ENCODE results near the gene ZNF593OS. TPM values are rescaled to one million over a fixed set of nuclear protein-coding genes. Genes with fewer than 3 reads are reported as not detected.

ZNF593OS gene
- total RNA-seq, 1 donor from 2014 or later = not detected

DNA sequence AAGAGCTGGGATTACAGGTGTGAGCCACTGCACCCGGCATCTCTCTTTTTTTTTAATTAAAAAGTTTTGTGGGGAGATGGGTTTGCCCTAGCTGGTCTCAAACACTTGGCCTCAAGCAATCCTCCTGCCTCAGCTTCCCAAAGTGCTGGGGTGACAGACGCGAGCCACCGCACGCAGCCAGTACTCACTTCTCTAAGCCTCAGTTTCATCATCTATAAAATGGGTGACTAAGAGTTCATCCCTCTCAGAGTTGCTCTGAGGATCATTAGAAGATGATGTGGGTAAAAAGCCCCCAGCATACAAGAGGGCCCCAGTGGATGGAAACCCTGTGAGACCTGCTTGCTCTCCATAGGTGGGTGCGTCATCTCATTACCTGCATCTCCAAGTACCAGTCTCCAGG, 16.2 kb upstream of the ZNF593OS start:
- DNase-seq = no peak
- ATAC-seq = no peak
- intact Hi-C loops (cut with micrococcal nuclease) = no loop called here

DNA sequence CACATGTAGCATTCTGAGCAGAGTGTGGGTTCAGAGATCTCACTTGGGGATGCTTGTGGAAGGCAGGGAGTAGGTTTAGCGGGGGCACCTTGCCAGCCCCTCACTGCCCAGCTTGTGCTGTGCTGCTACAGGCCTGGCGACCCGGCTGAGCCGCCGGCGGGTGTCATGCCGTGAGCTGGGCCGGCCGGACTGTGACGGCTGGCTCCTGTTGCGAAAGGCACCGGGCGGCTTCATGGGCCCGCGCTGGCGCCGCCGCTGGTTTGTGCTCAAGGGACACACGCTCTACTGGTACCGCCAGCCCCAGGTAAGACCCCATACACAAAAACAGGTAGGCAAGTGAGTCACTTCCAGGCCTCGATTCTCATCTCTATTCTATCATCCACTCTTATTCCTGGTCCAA, 13.3 kb upstream of the ZNF593OS start:
- DNase-seq (no peak), ATAC-seq (no peak)
- intact Hi-C loops (cut with micrococcal nuclease) = no loop called here

DNA sequence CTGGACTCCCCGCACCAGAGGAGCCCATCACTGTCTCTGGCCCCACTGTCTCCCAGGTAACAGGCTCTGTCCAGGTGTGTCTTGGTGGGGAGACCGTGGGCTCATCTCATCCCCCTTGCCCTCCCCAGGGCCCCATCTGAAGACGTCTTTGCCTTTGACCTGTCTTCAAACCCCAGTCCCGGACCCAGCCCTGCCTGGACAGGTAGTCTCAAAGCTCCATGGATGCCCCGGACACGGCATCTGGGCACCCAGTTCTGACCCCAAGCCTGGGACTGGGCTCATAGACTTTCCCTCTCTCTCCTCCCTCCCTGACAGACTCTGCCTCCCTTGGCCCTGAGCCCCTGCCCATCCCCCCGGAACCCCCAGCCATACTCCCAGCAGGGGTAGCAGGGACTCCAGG, 12.5 kb upstream of the ZNF593OS start:
- DNase-seq = no peak
- intact Hi-C loops (cut with micrococcal nuclease) = no loop called here
- ATAC-seq = no peak

DNA sequence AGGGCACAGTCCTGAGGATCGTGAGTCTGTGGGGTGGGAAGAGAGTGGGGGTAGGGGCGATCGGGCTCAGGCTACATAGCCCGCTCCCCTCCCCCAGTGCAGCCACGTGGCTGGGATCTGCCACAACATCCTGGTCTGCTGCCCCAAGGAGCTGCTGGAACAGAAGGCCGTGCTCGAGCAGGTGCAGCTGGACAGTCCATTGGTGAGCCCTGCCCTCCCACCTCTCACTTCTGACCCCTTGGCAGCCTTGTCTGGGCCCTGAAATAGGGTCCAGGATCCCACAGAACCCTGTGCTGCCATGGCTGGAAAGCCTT, 10.7 kb upstream of the ZNF593OS start:
- no peak for DNase-seq
- ATAC-seq = no peak
- intact Hi-C loops (cut with micrococcal nuclease) = no loop called here

DNA sequence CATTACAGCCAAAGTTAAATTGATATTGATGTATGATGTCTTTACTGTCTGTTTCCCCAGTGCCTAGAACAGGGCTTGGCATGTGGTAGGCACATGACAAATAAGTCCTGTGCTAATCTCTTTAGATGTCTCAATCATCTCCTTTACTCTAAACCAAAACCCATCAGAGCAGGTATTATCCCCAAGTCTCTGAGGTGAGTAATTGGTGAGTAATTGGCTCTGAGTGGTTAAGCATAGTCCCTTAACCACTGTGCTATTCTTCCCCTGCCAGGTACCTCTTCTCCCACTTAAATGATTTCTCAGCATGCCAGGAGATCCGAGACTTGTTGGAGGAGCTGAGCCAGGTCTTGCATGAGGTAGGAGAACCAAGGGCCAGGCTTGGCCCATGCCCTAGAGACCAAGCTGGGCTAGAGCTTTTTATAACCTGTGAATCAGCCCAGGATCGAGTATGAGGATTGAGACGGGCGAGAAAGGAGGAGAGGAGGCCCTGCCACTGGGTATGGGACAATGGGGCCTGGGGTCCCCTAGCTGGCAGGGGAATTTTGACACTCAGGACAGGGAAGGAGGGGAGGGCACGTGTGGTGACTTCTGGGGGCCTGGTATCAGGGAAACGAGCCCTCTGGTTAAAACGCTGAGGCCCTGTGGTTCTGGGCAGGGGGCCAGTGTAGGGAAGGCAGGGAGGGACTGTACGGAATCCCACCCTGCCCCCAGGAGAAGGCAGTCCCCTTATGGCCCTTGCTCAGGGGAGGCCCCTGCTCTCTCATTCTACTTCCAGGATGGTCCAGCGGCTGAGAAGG, 10.2 kb upstream of the ZNF593OS start:
- DNase-seq (no peak), ATAC-seq (peak; percentile 75)
- intact Hi-C loops (cut with micrococcal nuclease) = no loop called here

DNA sequence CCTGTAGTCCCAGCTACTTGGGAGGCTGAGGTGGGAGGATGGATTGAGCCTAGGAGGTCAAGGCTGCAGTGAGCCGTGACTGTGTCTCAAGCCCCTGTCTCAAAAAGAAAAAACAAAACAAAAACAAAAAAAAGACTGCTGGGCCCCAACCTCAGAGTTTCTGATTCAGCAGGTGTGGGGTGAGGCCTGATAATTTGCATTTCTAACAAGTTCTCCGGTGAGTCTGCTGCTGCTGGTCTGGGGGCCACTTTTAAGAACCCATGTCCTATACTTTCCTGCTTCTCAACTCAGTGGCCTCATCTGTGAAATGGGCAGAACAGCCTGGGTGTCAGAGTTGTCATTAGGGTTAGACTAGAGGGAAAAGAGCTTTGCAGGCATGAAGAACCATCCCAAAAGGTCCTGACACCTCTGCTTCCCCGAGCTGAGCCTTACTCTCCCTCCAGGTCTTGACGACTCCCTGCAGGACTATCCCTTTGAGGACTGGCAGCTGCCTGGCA, 8.4 kb upstream of the ZNF593OS start:
- intact Hi-C loops (cut with micrococcal nuclease) = no loop called here

DNA sequence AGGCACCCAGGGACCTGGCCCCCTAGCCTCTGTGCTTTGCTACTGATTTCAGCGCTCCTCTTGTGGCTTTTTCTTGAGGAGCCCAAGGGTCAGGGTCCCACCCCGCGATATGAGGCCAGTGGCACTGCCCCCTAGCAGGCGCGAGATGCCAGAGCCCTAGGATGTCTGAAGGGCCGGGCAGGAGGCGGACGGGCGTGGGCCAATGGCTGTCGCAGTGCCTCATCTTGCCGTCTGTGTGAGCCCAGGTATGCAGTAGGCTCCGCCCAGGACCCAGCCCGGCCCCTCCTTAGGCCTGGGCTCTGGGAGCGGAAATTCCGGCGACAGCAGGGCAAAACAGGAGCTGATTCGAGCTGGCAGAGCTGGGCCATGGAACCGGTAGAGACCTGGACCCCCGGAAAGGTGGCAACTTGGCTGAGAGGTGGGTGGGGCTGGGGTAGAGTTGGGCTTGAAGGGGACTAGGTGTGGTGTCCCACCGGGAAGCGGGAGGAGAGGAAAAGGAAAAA, 5.6 kb upstream of the ZNF593OS start, which contains the start of gene CNKSR1:
Gene CNKSR1 (plus strand): TSS at position 310 of the 503 bp plus-strand sequence. CDS start 57 bp downstream, at position 367.
- ATAC-seq (no peak), DNase-seq (no peak)
- intact Hi-C loops (cut with micrococcal nuclease) = no loop called here

More for the DNA sequence above, 8.4 kb upstream of the ZNF593OS start:
- DNase-seq (no peak), ATAC-seq (no peak)

DNA sequence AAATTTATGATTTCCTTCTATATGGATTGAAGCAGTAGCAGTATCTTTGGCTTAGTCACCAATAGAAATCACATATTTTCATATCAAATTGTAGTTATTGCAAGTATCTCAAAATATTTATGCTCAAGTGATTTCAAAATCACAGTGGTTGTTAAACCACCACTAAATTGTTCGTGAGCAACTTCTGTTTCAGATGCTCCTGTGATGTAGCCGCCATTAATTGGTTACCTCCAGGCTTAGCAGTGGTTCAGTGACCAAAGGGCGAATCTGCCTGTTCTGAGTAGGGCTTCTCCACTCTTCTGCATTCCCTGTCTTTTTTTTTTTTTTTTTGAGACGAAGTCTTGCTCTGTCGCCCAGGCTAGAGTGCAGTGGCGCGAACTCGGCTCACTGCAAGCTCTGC, 3.7 kb upstream of the ZNF593OS start:
- intact Hi-C loops (cut with micrococcal nuclease) = no loop called here
- DNase-seq = no peak
- no peak for ATAC-seq

DNA sequence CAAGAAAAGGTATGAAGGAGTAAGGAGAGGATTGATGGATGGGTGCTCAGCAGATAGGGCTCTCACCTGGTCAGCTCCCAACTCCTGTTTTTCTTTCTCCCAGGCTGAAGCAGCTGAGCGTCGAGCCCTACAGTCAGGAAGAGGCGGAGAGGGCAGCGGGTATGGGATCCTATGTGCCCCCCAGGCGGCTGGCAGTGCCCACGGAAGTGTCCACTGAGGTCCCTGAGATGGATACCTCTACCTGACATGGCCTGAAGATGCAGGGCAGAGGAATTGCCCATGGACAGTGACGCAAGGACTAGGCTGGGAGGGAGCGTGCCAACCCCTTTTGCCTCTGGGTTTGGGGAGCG, 1.2 kb downstream of the ZNF593OS start:
- intact Hi-C loops (cut with micrococcal nuclease) = no loop called here
- ATAC-seq (no peak), DNase-seq (no peak)

DNA sequence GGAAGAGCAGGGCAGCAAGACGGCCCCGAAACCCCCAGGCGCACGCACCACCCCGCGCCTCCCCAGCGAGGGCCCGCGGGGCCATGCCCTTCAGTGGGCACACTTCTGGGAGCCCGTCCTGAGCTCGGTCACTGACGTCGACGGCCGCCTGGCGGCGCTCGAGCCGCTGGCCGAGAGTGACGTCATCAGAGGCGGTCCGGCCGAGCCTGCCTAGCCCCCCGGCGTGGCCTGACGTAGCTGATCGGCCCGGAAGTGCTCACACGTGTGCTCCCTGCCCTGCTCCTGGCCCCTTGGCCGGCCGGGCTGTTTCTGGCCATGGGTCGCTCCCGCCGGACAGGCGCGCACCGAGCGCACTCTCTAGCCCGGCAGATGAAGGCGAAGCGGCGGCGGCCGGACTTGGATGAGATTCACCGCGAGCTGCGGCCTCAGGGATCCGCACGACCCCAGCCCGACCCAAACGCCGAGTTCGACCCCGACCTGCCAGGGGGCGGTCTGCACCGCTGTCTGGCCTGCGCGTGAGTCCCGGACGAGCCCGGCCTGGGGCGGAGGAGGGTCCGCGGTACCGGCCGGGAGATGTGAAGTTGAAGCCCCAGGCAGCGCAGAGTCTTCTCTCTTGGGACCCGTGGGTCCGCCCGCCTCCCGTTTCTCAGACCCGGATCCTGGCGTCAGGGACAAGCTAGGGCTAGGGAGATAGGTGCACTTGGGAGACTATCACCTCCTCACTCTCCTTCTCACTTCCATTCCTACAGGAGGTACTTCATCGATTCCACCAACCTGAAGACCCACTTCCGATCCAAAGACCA, 1.8 kb downstream of the ZNF593OS start, which contains the start of gene ZNF593:
Gene ZNF593 (plus strand): TSS at position 240 of the 803 bp plus-strand sequence. CDS start 76 bp downstream, at position 316.
- intact Hi-C loops (cut with micrococcal nuclease) = loop anchor here (10.0 kb wide), 1 partner anchor 65 kb away; no protein-coding TSS in a partner anchor
- peak; percentile 96 for DNase-seq
- ATAC-seq = peak; percentile 96

DNA sequence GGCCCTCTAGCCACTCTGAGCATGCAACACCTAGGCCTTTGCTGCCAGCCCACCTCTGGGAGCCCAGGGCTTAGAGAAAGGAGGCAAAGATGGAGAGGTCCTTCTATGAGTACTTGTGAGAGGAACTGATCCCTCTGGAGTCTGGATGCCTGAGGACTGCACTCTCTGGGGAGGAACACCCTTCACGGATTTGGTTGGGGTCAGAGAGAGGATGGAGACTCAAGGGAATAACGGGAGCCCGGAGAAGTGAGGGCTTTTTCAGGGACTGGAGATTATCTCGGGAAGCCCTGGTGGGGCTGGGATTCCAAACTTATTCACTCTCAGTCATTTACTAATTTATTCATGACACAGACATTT, 2.5 kb downstream of the ZNF593OS start:
- DNase-seq (no peak), ATAC-seq (no peak)
- intact Hi-C loops (cut with micrococcal nuclease) = loop anchor here (10.0 kb wide), 1 partner anchor 64 kb away; no protein-coding TSS in a partner anchor

DNA sequence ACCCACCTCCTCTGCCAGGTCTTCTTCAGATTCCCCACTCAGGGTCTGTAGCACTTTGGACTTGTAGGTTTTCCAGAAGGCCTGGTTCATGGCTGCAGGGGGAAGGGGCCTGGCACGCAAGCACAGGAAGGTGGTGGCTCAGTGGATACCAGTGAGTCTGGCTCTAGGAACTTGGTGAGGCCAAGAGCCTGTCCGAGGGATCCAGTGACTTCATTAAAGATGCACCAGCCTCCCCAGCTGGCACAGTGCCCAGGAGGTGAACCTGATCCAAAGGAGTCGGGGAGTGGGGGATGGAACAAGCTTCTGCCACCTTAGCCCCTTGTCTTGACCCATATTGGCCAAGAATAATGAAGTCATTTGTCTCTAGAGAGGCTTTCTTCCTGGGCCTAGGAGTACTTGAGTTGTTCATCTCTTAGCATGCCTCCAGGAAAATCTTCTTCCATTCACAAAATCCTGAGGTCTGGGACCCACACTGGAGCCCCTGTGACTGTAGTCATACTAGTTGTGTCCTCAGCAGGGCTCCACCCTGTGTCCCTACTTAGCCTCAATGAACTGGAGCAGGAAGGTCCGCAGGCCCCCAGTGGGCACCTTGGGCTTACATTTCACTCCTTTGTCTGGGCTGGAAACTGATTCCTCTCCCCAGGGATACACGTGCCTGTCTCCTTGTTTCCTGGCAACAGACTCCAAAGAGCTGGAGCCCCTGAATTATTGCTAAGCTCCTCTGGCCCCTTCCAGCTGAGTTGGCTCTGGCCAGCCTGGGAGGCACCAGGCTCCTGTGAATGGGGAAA, 3.0 kb downstream of the ZNF593OS start, which contains the start of gene C1orf232:
Gene C1orf232 (minus strand): TSS at position 554 of the 788 bp plus-strand sequence. CDS start 464 bp downstream, at position 90.
- ATAC-seq (no peak), DNase-seq (no peak)
- intact Hi-C loops (cut with micrococcal nuclease) = loop anchor here (10.0 kb wide), 1 partner anchor 64 kb away; no protein-coding TSS in a partner anchor

DNA sequence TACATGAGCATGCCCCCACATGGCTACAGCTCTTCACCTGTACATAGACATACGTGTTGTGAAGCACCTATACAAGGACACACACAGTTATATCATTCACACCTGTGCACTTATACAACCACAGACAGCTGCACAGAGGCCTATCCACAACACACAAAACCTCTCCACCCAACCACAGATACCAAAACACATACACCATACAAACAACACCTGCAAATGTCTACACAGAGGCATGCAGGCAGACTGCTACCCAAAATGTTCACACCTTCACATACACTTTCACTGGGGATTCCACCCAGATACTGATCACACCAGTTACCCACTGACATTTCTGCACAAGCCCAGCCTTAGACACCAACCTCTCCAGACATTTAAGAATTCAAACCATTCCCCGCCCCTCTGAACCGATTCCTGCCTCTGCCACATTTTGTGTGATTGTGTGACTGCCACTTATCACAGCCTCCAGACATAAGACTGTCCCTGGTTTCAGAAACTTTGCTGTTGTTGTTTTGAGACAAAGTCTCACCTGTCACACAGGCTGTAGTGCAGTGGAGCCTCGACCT, 4.8 kb downstream of the ZNF593OS start:
- DNase-seq (no peak), ATAC-seq (no peak)
- intact Hi-C loops (cut with micrococcal nuclease) = loop anchor here (10.0 kb wide), 1 partner anchor 62 kb away; no protein-coding TSS in a partner anchor

DNA sequence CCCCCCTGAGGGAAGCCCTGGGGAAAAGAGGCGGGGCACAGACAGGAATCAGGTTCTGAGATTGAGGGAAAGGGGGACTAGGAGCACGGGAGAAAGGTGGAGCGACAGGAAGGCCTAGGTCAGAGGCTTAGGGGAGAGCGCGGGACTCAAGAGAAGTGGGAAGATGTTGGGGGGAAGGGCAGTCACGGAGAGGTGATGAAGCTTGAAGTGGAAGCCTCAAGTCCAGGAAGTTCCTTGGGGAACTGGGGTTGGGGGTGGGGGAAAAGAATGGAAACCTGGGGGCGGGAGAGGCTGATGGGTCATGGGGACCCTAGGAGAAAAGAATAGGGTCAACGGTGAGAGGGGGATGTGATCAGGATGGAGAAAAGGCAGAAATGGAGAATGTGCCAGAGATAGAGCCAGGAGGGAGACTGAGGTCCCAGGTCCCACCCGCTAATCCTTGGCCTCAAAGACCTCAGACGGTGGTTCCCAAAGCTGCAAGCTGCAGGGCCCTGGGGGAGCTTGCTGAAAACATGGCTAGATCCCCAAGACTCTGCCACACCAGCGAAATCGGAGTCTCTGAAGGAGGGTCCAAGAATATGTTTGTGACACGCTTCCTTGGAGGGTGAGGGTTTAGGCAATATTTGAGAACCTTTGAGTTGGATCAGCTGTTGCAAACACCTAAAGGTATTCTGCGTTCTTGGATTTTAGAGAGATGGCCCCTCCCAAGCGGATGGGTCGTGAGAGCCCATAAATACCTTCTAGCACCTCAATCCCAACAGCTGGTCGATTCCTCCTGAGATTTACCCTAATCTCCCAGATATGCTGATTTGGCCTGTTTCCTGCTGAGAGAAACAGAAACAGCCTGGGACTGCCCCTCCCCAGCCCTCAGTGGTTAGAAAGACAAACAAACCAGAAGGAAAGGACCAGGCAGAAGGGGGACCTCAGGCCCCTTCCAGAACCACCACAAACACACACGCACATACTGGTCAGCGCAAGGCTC, 6.5 kb downstream of the ZNF593OS start:
- ATAC-seq = no peak
- intact Hi-C loops (cut with micrococcal nuclease) = loop anchor here (10.0 kb wide), 1 partner anchor 60 kb away; no protein-coding TSS in a partner anchor
- DNase-seq = no peak

DNA sequence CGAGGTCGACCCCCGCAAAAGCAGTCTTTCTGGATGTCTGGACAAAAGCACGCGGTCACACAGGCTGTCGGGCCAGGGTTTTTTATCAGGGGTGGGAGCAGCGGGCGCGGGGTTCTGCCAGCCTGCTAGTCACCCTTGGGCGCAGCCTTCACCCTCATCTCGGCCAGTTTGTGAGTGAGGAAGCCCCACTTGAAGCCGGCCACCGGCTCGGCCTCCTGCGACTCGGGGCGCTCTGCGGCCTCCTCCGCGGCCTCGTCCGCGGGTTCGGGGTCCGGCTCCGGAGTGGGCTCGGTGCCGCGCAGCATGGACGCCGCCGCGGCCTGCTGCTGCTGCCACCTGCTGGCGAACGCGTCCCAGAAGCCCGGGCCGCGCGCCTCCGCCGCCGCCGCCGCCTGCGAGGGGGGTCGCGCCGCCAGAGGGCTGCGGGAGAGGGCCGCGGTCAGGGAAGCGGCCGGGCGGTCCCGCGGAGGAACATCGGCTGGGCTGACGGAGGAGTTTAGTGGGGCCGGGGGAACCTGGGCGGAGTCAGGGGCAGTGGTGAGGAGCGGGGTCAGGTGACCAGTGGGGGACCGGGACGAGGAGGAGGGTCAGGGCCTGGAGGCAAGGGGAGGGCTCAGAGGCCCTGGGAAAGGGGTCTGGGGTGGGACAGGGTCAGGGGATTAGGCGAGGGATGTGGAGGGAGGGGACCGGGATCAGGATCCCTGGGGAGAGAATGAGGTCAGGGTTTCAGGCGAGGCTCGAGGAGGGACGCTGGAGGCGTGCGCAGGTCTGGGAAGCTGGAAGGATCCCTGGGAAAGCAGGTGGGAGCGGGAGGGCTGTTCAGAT, 7.4 kb downstream of the ZNF593OS start:
- intact Hi-C loops (cut with micrococcal nuclease) = loop anchor here (10.0 kb wide), 1 partner anchor 59 kb away; no protein-coding TSS in a partner anchor
- DNase-seq = peak; percentile 74
- peak; percentile 30 for ATAC-seq

DNA sequence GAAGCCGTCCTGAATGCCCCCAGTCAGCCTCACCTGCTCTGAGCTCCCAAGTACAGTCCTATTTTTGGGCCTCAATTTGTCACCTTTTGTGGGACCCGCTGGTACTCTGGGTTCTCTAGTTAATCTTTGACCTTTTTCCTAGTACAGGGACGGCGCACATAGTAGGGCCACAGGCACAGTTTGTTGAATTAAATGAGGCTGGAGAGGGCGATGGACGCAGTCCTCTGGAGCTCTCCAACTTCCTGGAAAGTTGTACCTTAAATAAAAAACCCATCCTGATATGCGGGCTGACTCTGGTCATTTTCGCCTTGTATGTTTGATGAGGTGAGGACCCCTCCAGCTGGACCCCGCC, 8.0 kb downstream of the ZNF593OS start:
- ATAC-seq = no peak
- DNase-seq = no peak
- intact Hi-C loops (cut with micrococcal nuclease) = loop anchor here (10.0 kb wide), 1 partner anchor 59 kb away; no protein-coding TSS in a partner anchor
